Nephron (organoid): ENCODE results near the gene TBC1D9.

Experiments used
- H3K27ac Mint-ChIP-seq, 3 experiments: 2 replicates each; pipeline ENCODE4 v1.8.0; 2020; ENCODE audit warnings: mixed read lengths in 3 of 3, mild to moderate bottlenecking in 2 of 3, moderate library complexity in 1 of 3
- H3K27me3 Mint-ChIP-seq: 2 replicates; pipeline ENCODE4 v1.8.0; 2021; ENCODE audit warnings: low read depth, mild to moderate bottlenecking, moderate library complexity, mixed read lengths
- H3K36me3 Mint-ChIP-seq: 2 replicates; pipeline ENCODE4 v1.8.0; 2020; ENCODE audit warnings: low read depth, mixed read lengths
- H3K4me1 Mint-ChIP-seq: 2 replicates; pipeline ENCODE4 v1.8.0; 2020; ENCODE audit warnings: mixed read lengths
- H3K4me3 Mint-ChIP-seq, 3 experiments: 2 replicates each; pipeline ENCODE4 v1.8.0; 2020; ENCODE audit warnings: mild to moderate bottlenecking in 3 of 3, mixed read lengths in 3 of 3, moderate library complexity in 2 of 3
- H3K9me3 Mint-ChIP-seq: 2 replicates; pipeline ENCODE4 v1.8.0; 2020; ENCODE audit warnings: mixed read lengths
- TF ChIP-seq, protein P1 (sequence below), 3 experiments: fragments of 200-600 bp; sonication (generic); IDR thresholded peaks; one replicate each; pipeline ENCODE4 v1.5.0; 2021; ENCODE audit warnings: antibody characterized with exemption in 3 of 3; ENCODE audit not compliant: unreplicated experiment in 3 of 3

Gene TBC1D9

DNA sequence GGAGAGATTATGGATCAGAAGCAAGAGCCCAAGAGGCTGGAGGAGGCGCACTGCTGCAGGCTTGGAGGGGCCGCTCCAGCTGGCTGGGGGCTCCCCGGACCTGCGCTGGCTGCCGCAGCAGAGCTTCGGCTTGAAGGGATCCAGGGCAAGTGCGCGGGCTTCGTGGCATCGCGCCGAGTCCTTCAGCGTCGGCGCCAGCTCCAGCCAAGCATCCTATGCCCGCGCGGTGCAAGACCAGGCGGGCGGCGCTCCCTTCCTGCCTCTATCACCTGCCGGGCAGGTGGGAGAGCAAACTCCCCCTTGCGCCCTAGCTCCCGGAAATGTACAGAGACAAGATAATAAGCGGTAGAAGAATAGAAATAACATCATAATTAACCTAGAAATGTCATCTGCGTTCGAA lies 176.9 kb downstream of the TBC1D9 start:
- Mint-ChIP-seq H3K36me3 (no peaks in the 10 kb centered on the region), H3K4me1 (no peaks in the 10 kb centered on the region), H3K9me3 (no peaks in the 10 kb centered on the region), H3K4me3 (no peak overlapping the region), H3K27me3 (peaks cover 33% of the 10 kb centered on the region), H3K27ac (no peak overlapping the region)
- TF ChIP-seq, protein P1, sequence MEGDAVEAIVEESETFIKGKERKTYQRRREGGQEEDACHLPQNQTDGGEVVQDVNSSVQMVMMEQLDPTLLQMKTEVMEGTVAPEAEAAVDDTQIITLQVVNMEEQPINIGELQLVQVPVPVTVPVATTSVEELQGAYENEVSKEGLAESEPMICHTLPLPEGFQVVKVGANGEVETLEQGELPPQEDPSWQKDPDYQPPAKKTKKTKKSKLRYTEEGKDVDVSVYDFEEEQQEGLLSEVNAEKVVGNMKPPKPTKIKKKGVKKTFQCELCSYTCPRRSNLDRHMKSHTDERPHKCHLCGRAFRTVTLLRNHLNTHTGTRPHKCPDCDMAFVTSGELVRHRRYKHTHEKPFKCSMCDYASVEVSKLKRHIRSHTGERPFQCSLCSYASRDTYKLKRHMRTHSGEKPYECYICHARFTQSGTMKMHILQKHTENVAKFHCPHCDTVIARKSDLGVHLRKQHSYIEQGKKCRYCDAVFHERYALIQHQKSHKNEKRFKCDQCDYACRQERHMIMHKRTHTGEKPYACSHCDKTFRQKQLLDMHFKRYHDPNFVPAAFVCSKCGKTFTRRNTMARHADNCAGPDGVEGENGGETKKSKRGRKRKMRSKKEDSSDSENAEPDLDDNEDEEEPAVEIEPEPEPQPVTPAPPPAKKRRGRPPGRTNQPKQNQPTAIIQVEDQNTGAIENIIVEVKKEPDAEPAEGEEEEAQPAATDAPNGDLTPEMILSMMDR (IDR thresholded peaks at IDR 0.05; ENCODE audit: unreplicated experiment in 3 of 3), result no peak

DNA sequence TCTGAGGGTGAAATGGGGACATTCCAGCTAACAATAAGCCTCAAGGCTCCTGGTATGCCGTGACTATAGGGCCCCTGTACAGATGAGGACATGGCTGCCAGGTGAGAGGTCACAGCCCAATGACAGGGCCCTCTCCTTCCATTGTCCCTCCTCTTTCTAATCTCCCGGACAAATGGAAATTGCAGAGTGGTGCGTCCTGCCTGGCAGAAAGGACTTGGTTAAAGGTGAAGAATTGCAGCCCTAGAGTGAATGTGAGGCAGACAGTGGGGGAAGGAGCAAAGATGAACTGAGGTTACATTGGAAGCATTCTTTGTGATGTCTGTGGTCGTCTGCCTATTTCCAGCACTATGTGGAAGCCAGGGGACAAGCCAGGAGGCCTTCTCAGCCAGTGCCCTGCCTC lies 180.7 kb downstream of the TBC1D9 start:
- no peak overlapping the region for H3K27ac Mint-ChIP-seq
- TF ChIP-seq, protein P1 (IDR thresholded peaks at IDR 0.05; ENCODE audit: unreplicated experiment in 3 of 3), result no peak
- no peaks in the 10 kb centered on the region for H3K36me3 Mint-ChIP-seq
- no peaks in the 10 kb centered on the region for H3K4me1 Mint-ChIP-seq
- H3K4me3 Mint-ChIP-seq, result no peak overlapping the region
- peaks cover 11% of the 10 kb centered on the region for H3K9me3 Mint-ChIP-seq
- peaks cover 22% of the 10 kb centered on the region for H3K27me3 Mint-ChIP-seq

DNA sequence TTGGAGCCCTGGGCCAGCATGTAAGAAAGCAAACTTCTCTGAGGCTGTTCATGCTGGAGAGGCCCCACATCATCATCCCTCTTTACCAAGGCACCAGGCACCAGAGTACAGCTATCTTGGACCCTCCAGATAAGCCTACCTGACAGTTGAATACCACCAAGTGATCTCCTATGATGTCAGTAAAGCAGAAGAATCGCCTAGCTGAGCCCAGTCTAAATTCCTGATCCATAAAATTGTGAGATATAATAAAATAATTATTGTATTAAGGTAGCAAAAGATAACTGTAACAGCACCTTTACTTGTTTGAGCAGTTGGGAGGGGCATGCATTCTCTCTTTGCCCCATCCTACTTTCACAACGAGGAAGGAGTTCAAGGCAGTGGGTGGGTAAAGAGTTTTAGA lies 184.6 kb downstream of the TBC1D9 start:
- peaks cover 15% of the 10 kb centered on the region for H3K4me1 Mint-ChIP-seq
- H3K9me3 Mint-ChIP-seq, result peaks cover 12% of the 10 kb centered on the region
- peaks cover 5% of the 10 kb centered on the region for H3K27me3 Mint-ChIP-seq
- no peak overlapping the region for H3K4me3 Mint-ChIP-seq
- no peak overlapping the region for H3K27ac Mint-ChIP-seq
- TF ChIP-seq, protein P1 (IDR thresholded peaks at IDR 0.05; ENCODE audit: unreplicated experiment in 3 of 3), result no peak
- no peaks in the 10 kb centered on the region for H3K36me3 Mint-ChIP-seq
